HEK293T (cell line): ENCODE results near the gene KLHL17.

Experiments used
- CTCF ChIA-PET: fragments of 350-600 bp; formaldehyde crosslinking; extraction: SDS; loops from one replicate; lab custom pipeline; 2021; ENCODE audit warnings: antibody characterized with exemption, inconsistent platforms; lab: Yijun Ruan, JAX
- POLR2A ChIA-PET: fragments of 350-600 bp; formaldehyde crosslinking; extraction: SDS; loops from one replicate; lab custom pipeline; 2020; ENCODE audit warnings: antibody characterized with exemption, inconsistent platforms; lab: Yijun Ruan, JAX
- DNase-seq: peaks from one replicate; pipeline ENCODE4 v3.0.0; 2012; ENCODE audit warnings: mixed read lengths; ENCODE audit errors: extremely low spot score
- ARNT ChIP-seq: fragments of 450-650 bp; IDR thresholded peaks from 2 replicates; pipeline ENCODE4 v1.6.1; 2017; ENCODE audit warnings: mild to moderate bottlenecking
- BHLHE40 ChIP-seq: fragments of 450-650 bp; IDR thresholded peaks from 2 replicates; pipeline ENCODE4 v1.6.1; 2016; ENCODE audit warnings: mild to moderate bottlenecking, moderate library complexity, borderline replicate concordance
- CTBP1 ChIP-seq: fragments of 450-650 bp; IDR thresholded peaks from 2 replicates; pipeline ENCODE4 v1.6.1; 2016; ENCODE audit warnings: borderline replicate concordance
- ELF4 ChIP-seq: fragments of 450-650 bp; IDR thresholded peaks from 2 replicates; pipeline ENCODE4 v1.6.1; 2017; ENCODE audit warnings: antibody characterized with exemption
- FOXA1 ChIP-seq: fragments of 450-650 bp; IDR thresholded peaks from 2 replicates; pipeline ENCODE4 v1.6.1; 2016; ENCODE audit warnings: mild to moderate bottlenecking
- FOXK2 ChIP-seq: fragments of 450-650 bp; IDR thresholded peaks from 2 replicates; pipeline ENCODE4 v1.6.1; 2016; ENCODE audit warnings: mild to moderate bottlenecking
- FOXM1 ChIP-seq: fragments of 450-650 bp; IDR thresholded peaks from 2 replicates; pipeline ENCODE4 v1.6.1; 2017; ENCODE audit warnings: mild to moderate bottlenecking, borderline replicate concordance
- HDGF ChIP-seq: fragments of 450-650 bp; IDR thresholded peaks from 2 replicates; pipeline ENCODE4 v1.6.1; 2017; ENCODE audit warnings: antibody characterized with exemption, borderline replicate concordance
- L3MBTL2 ChIP-seq: fragments of 450-650 bp; conservative IDR thresholded peaks from 2 replicates; pipeline ENCODE4 v1.6.1; 2016; ENCODE audit warnings: mild to moderate bottlenecking
- LEF1 ChIP-seq: fragments of 450-650 bp; IDR thresholded peaks from 2 replicates; pipeline ENCODE4 v1.6.1; 2017; ENCODE audit warnings: mild to moderate bottlenecking, borderline replicate concordance
- NFRKB ChIP-seq: fragments of 450-650 bp; IDR thresholded peaks from 2 replicates; pipeline ENCODE4 v1.6.1; 2016; ENCODE audit warnings: mild to moderate bottlenecking, moderate library complexity
- SP1 ChIP-seq: fragments of 450-650 bp; IDR thresholded peaks from 2 replicates; pipeline ENCODE4 v1.6.1; 2017
- SUZ12 ChIP-seq: fragments of 450-650 bp; IDR thresholded peaks from 2 replicates; pipeline ENCODE4 v1.6.1; 2016; ENCODE audit warnings: mild to moderate bottlenecking
- TARDBP ChIP-seq: fragments of 450-650 bp; IDR thresholded peaks from 2 replicates; pipeline ENCODE4 v1.6.1; 2016
- ZNF384 ChIP-seq: fragments of 450-650 bp; IDR thresholded peaks from 2 replicates; pipeline ENCODE4 v1.6.1; 2016
- TF ChIP-seq, protein P1 (sequence below): fragments of 450-650 bp; IDR thresholded peaks from 2 replicates; pipeline ENCODE4 v1.6.1; 2016

Gene KLHL17

GRCh38 chr1:969260-969855 is 9.0 kb downstream of the KLHL17 start:
- ChIA-PET POLR2A (no interaction called here), CTCF (no interaction called here)
- TF ChIP-seq ELF4 (no peak), FOXM1 (no peak)
- no peak for DNase-seq

DNA sequence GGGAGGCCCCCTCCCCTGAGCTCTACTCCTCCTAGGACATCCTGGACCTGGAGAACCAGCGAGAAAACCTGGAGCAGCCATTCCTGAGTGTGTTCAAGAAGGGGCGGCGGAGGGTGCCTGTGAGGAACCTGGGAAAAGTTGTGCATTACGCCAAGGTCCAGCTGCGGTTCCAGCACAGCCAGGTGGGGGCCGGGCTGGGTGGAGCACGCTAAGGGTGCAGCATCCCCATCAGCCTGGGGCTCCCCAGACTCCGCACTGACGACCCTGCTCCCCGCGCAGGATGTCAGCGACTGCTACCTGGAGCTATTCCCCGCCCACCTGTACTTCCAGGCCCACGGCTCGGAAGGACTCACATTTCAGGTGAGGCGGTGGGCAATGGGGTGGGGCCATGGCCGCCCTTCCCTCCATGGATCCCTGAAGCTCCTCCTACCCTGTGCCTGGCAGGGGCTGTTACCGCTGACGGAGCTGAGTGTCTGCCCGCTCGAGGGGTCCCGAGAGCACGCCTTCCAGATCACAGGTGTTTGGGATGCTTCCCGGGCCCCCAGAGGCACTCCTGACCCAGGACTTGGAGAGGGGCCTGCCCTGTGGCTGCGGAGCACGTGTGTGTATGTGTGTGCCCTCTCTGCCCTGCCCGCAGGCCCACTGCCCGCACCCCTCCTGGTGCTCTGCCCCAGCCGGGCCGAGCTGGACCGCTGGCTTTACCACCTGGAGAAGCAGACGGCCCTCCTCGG is 10.0 kb downstream of the KLHL17 start:
- ChIA-PET POLR2A (no interaction called here), CTCF (no interaction called here)
- TF ChIP-seq ARNT, result no peak
- TF ChIP-seq, protein P1, sequence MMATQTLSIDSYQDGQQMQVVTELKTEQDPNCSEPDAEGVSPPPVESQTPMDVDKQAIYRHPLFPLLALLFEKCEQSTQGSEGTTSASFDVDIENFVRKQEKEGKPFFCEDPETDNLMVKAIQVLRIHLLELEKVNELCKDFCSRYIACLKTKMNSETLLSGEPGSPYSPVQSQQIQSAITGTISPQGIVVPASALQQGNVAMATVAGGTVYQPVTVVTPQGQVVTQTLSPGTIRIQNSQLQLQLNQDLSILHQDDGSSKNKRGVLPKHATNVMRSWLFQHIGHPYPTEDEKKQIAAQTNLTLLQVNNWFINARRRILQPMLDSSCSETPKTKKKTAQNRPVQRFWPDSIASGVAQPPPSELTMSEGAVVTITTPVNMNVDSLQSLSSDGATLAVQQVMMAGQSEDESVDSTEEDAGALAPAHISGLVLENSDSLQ, result no peak
- no peak for TF ChIP-seq FOXK2
- no peak for TF ChIP-seq FOXA1
- no peak for TF ChIP-seq FOXM1
- TF ChIP-seq BHLHE40, result no peak
- no peak for TF ChIP-seq SUZ12
- no peak for DNase-seq

DNA sequence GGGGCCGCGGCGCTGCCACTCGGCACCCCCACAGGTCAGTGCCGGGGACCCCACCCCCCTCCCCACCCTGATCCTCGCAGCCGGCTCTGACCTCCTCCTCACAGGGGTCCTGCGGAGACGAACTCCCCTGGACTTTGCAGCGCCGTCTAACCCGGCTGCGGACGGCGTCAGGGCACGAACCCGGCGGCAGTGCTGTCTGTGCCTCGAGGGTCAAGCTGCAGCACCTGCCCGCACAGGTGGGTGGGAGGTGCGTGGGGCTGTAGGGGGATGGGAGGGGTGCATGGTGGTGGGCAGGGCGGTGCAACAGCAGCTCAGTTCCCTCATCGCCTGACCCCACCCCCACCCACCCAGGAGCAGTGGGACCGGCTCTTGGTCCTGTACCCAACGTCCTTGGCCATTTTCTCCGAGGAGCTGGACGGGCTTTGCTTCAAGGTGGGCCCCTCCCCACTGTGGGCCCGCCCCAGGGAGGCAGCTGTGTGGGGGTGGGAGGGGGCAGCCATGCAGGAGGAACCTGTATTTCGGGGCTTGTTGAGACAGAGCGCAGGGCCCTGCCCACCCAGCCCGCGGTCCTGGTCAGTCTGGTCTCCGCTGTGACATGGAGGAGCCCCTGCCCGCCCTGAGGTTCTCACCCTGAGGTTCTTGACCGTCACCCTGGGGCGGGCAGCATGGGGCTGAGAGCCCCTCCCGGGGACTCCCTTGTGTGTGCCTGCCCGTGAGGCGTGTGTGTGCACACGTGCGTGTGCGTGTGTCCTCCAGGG is 10.8 kb downstream of the KLHL17 start:
- CTCF ChIA-PET, result no interaction called here

DNA sequence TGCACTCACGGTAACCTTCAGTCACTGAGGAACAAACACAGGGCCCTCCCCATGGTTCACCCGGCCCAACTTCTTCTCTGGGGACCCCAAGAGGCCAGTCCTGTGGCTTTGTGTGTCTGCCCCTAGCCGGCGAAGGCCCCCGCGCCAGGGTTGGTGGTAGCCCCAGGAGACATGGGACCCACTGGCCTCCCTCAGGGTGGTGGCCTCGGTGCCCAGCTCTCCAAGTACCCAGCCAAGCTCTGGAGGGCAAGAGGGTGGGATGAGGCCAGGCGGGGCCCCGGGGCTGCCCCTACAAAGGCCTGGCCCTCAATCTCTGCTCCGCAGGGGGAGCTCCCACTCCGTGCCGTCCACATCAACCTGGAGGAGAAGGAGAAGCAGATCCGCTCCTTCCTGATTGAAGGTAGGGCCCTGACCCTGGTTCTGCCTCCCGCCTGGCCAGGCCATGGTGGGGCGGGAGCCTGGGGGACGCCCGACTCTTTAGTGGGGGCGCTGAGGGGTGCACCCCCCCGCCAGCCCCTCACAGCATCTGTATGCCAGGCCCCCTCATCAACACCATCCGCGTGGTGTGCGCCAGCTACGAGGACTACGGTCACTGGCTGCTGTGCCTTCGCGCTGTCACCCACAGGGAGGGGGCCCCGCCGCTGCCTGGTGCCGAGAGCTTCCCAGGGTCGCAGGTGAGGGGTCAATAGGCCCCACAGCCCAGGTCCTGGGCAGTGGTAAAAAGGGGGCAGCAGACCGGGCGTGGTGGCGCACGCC is 11.5 kb downstream of the KLHL17 start:
- ChIA-PET POLR2A (no interaction called here), CTCF (no interaction called here)
- no peak for DNase-seq
- TF ChIP-seq TARDBP (no peak), FOXM1 (no peak), NFRKB (no peak), SUZ12 (no peak)
- TF ChIP-seq, protein P1, result no peak

More for the DNA sequence above, 10.8 kb downstream of the KLHL17 start:
- no peak for DNase-seq
- POLR2A ChIA-PET, result no interaction called here
- no peak for TF ChIP-seq SUZ12
- TF ChIP-seq, protein P1, result no peak
- TF ChIP-seq SP1, result no peak
- no peak for TF ChIP-seq ELF4

DNA sequence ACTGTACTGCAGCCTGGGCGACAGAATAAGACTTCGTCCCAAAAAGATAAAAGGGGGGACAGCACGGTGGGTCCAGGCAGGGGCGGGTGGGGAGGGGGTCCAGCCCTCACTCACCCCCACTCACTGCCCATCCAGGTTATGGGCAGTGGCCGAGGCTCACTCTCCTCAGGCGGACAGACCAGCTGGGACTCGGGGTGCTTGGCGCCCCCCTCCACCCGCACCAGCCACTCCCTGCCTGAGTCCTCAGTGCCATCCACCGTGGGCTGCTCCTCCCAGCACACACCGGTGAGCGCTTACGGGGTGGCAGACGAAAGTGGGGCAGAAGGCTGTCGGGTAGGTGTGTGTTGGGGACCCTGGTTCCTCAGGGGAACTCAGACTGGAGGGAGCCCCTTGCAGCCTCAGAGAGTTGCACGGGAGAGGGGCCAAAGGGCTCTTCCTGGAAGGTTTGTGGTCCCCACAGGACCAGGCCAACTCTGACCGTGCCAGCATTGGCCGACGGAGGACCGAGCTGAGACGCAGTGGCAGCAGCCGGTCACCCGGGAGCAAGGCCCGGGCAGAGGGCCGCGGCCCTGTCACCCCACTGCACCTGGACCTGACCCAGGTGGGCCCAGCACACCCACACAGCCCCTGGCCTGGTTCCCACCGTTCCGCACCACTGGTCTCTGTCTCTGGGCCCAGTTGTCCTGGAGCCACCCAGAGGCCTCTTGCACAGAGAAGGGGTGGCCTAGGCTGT is 12.5 kb downstream of the KLHL17 start:
- POLR2A ChIA-PET, result no interaction called here
- no peak for TF ChIP-seq NFRKB
- no peak for TF ChIP-seq ARNT
- no peak for DNase-seq
- CTCF ChIA-PET, result no interaction called here

DNA sequence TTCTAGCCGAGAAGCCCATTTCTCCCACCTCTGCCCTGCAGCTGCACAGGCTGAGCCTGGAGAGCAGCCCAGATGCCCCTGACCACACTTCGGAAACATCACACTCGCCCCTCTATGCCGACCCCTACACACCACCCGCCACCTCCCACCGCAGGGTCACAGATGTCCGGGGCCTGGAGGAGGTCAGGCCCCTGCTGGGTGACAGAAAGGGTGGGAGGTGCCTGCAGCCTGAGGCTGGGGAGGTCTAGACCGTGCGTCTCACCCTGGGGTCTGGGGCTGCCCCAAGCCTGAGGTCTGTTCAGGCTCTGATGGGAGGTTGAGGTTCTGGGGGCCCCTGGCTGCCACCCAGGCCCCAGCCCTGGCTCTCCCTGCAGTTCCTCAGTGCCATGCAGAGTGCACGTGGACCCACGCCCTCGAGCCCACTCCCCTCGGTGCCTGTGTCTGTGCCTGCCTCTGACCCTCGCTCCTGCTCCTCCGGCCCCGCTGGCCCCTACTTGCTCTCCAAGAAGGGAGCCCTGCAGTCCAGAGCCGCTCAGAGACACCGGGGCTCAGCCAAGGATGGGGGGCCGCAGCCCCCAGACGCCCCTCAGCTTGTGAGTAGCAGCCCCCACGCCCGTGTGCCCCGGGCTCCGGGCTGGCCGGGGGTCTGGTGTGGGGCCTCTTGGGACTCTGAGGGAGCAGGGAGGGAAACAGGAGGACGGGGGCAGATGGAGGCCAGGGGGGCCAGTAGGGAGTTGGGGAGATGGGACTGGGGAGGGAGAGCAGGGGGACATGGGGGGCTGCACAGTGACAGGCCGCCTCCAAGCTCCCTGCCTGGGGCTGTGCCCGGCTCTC is 13.3 kb downstream of the KLHL17 start:
- POLR2A ChIA-PET, result no interaction called here
- CTCF ChIA-PET, result no interaction called here

More for the DNA sequence above, 13.3 kb downstream of the KLHL17 start:
- no peak for TF ChIP-seq ZNF384
- TF ChIP-seq BHLHE40, result no peak
- TF ChIP-seq ELF4, result no peak
- no peak for TF ChIP-seq SP1
- TF ChIP-seq FOXM1, result no peak
- no peak for TF ChIP-seq L3MBTL2
- TF ChIP-seq, protein P1, result no peak
- TF ChIP-seq HDGF, result no peak
- TF ChIP-seq SUZ12, result no peak
- no peak for TF ChIP-seq FOXK2
- no peak for TF ChIP-seq NFRKB
- TF ChIP-seq LEF1, result no peak
- no peak for TF ChIP-seq TARDBP
- TF ChIP-seq ARNT, result no peak
- no peak for TF ChIP-seq FOXA1
- TF ChIP-seq CTBP1, result no peak
- no peak for DNase-seq
